Measurements from ENCODE around the gene PSMD13.

Gene PSMD13

DNA sequence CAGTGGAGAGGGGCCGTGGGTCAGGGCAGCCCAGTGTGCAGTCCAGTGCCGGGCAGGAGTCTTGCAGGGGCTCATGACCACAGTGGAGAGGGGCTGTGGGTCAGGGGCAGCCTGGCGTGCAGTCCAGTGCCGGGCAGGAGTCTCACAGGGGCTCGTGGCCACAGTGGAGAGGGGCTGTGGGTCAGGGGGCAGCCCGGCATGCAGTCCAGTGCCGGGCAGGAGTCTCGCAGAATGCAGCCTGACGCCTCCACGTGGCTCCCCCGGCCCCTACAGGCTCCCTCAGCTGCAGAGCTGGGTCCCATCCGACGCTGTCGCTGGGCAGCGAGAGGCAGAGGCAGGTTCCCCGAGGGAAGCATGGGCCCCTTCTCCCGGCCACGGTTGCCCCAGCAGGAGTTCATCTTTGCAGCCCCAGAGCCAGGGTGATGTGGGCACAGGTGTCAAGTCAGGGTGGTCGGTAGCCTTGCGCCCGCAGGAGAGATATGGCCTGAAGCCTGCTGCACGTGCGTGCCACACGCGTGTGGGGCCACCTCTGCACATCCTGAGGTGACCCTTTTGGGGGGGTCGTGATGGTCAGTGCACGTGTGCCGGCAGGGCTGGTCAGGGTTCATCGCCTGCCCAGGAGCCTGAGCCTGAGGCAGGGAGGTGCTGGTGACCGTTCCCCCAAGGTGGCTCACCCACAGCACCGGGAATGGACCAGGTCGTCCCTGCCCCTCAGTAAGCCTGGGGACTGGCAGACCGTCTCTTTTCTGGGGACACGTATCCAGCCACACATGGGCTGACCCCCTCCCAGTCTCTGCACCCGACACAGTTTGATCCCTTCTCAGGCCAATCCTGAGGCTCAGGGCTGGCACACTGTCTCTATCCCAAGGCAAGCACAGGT, 59.6 kb downstream of the PSMD13 start:
- no peaks in the 10 kb centered on the region for H3K9me3 ChIP-seq (ENCODE audit: control extremely low read depth in 1 of 5, control insufficient read depth in 4 of 5, insufficient read depth in 2 of 5, low read depth in 1 of 5, low read length in 4 of 5)
- POLR2A ChIA-PET, result no interaction called here

DNA sequence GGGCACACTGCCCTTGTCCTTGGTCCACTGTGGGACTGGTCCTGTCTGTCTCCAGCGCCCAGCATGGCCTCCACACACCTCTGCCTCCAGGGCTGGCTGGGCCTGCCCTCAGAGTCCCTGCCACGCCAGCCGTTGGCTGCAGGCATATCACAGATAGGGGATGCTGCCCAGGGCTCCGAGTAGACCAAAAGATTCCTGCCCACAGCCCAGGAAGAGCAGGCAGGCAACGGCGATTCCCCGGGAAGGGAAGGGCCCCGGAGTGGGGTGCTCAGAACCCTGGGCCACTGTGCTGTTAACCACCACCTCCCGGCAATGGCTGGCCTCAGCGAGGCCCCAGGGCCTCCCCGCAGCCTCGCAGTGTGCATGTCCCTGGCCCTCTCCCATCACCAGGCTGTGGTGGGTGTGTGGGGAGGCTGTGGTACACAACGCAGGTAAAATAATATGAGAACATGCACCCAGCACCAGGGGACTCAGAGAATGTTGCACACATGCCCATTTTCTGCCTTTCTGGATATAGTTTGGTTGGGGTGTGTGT, 60.3 kb downstream of the PSMD13 start:
- Histone ChIP-seq H3K4me1 (ENCODE audit: control extremely low read depth in 1 of 4, control insufficient read depth in 4 of 4, insufficient read depth in 4 of 4, low read length in 3 of 4) (peaks cover 0 to 7% (median 1%) of the 10 kb centered on the region in 4 experiments), H3K4me3 (ENCODE audit: control insufficient read depth in 1 of 7, extremely low read depth in 1 of 7, insufficient read depth in 4 of 7, low read depth in 2 of 7, low read length in 6 of 7) (no peak overlapping the region), H3K9me3 (ENCODE audit: control extremely low read depth in 1 of 5, control insufficient read depth in 4 of 5, insufficient read depth in 2 of 5, low read depth in 1 of 5, low read length in 4 of 5) (no peaks in the 10 kb centered on the region), H3K27ac (ENCODE audit: insufficient read depth in 1 of 2, low read depth in 1 of 2, low read length in 2 of 2, poor library complexity in 1 of 2, severe bottlenecking in 2 of 2) (no peak overlapping the region), H3K36me3 (ENCODE audit: control insufficient read depth in 4 of 4, insufficient read depth in 4 of 4, low read length in 3 of 4) (peaks cover 0 to 19% (median 0%) of the 10 kb centered on the region in 4 experiments), H3K27me3 (replicated peaks in 2 of 5; ENCODE audit: control insufficient read depth in 4 of 5, insufficient read depth in 5 of 5, low read length in 4 of 5) (peaks cover 0 to 33% (median 0%) of the 10 kb centered on the region in 5 experiments)
- no peak for DNase-seq
- CTCF ChIA-PET, result no interaction called here
- POLR2A ChIA-PET, result no interaction called here
- WGBS (ENCODE audit: insufficient coverage), result 74% methylated on average over 7 of the region's 13 CpGs

More for the DNA sequence above, 59.6 kb downstream of the PSMD13 start:
- no peak for DNase-seq
- 90% methylated on average over 32 of the region's 35 CpGs for WGBS (ENCODE audit: insufficient coverage)
- no peak overlapping the region for H3K27ac ChIP-seq (ENCODE audit: insufficient read depth in 1 of 2, low read depth in 1 of 2, low read length in 2 of 2, poor library complexity in 1 of 2, severe bottlenecking in 2 of 2)
- H3K4me1 ChIP-seq (ENCODE audit: control extremely low read depth in 1 of 4, control insufficient read depth in 4 of 4, insufficient read depth in 4 of 4, low read length in 3 of 4), result peaks cover 0 to 7% (median 1%) of the 10 kb centered on the region in 4 experiments
- CTCF ChIA-PET, result no interaction called here
- H3K4me3 ChIP-seq (ENCODE audit: control insufficient read depth in 1 of 7, extremely low read depth in 1 of 7, insufficient read depth in 4 of 7, low read depth in 2 of 7, low read length in 6 of 7), result no peak overlapping the region
- peaks cover 0 to 20% (median 0%) of the 10 kb centered on the region in 4 experiments for H3K36me3 ChIP-seq (ENCODE audit: control insufficient read depth in 4 of 4, insufficient read depth in 4 of 4, low read length in 3 of 4)
- peaks cover 0 to 33% (median 0%) of the 10 kb centered on the region in 5 experiments for H3K27me3 ChIP-seq (replicated peaks in 2 of 5; ENCODE audit: control insufficient read depth in 4 of 5, insufficient read depth in 5 of 5, low read length in 4 of 5)

DNA sequence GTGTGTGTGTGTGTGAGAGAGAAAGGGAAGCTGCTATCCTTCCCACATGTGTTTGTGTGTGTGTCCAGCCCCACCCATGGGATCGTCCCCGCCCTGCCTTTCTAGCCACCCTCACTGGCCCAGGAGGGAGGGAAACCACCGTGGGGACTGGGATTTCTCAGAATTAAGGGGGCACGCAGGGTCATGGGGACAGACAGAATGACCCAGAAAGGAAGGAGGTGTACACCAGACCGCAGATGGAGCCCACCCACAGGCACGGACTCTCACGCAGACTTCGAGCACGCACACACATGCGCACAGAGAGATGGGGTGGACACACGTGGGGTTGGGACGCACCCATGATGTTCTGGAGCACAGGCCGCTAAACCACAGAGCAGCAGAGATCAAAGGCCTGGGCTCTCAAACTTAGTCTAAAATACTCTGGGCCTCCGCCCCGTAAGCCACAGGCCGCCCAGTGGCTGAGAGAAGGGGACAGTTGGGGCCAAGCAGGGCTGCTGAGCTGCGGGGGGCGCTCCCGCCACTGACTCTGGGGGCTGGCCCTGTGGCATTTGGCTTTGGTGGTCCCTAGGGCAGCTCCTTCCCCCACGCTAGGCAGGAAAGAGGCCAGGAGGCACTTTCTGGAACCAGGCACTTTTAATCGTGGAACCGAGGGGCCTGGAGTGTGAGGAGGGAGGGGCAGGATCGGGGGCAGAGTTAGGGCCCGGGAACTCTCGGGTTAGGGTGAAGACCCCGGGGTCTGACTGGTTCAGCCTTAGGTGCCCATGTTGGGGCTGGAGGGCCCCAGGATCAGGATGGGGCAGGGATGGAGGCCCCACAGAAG, 61.0 kb downstream of the PSMD13 start:
- Histone ChIP-seq H3K36me3 (ENCODE audit: control insufficient read depth in 4 of 4, insufficient read depth in 4 of 4, low read length in 3 of 4) (peaks cover 0 to 16% (median 0%) of the 10 kb centered on the region in 4 experiments), H3K9me3 (ENCODE audit: control extremely low read depth in 1 of 5, control insufficient read depth in 4 of 5, insufficient read depth in 2 of 5, low read depth in 1 of 5, low read length in 4 of 5) (no peaks in the 10 kb centered on the region), H3K4me1 (ENCODE audit: control extremely low read depth in 1 of 4, control insufficient read depth in 4 of 4, insufficient read depth in 4 of 4, low read length in 3 of 4) (peaks cover 0 to 7% (median 1%) of the 10 kb centered on the region in 4 experiments), H3K27ac (ENCODE audit: insufficient read depth in 1 of 2, low read depth in 1 of 2, low read length in 2 of 2, poor library complexity in 1 of 2, severe bottlenecking in 2 of 2) (no peak overlapping the region), H3K4me3 (ENCODE audit: control insufficient read depth in 1 of 7, extremely low read depth in 1 of 7, insufficient read depth in 4 of 7, low read depth in 2 of 7, low read length in 6 of 7) (no peak overlapping the region), H3K27me3 (replicated peaks in 2 of 5; ENCODE audit: control insufficient read depth in 4 of 5, insufficient read depth in 5 of 5, low read length in 4 of 5) (peaks cover 0 to 33% (median 0%) of the 10 kb centered on the region in 5 experiments)
- POLR2A ChIA-PET, result no interaction called here
- WGBS (ENCODE audit: insufficient coverage), result 57% methylated on average over 25 of the region's 26 CpGs
- CTCF ChIA-PET, result interaction anchor here (0.9 to 2.1 kb wide), 3 partner anchors 57 to 151 kb away, joined by 3 to 7 read pairs (median 4); no protein-coding TSS in a partner anchor
- peak in 1 of 3 donors; percentile 33 for DNase-seq

DNA sequence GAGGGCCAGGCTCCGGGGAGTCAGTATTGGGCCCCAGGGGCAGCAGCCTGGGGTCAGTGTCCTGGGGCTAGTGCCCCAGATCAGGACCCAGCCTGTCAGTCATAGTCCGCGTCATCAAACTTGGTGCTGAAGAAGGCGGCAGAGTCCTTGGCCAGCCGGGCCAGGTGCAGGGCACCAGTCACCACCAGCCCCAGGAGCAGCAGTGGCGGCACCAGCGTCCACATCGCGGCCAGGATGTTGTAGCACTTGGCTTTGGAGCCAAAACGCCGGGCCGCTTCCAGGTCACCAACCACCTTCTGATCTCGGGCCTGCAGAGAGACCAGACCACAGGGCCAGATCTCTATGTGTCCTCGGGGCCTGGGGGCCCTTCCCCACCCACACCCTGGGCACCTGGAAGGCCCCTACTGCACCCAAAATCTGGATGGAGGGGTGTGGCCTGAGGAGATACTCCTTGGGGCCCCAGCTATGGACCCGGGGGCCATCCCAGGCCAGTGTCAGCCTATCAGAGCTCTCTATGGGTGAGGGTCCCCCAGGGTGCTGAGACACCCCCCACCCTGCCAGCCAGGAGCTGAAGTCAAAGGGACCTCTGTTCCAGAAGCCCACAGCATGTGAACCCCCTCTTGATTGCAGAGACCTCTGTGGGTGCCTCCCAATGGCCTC, 61.8 kb downstream of the PSMD13 start:
- Histone ChIP-seq H3K4me3 (ENCODE audit: control insufficient read depth in 1 of 7, extremely low read depth in 1 of 7, insufficient read depth in 4 of 7, low read depth in 2 of 7, low read length in 6 of 7) (no peak overlapping the region), H3K27ac (ENCODE audit: insufficient read depth in 1 of 2, low read depth in 1 of 2, low read length in 2 of 2, poor library complexity in 1 of 2, severe bottlenecking in 2 of 2) (no peak overlapping the region), H3K36me3 (ENCODE audit: control insufficient read depth in 4 of 4, insufficient read depth in 4 of 4, low read length in 3 of 4) (peaks cover 0 to 12% (median 0%) of the 10 kb centered on the region in 4 experiments), H3K9me3 (ENCODE audit: control extremely low read depth in 1 of 5, control insufficient read depth in 4 of 5, insufficient read depth in 2 of 5, low read depth in 1 of 5, low read length in 4 of 5) (no peaks in the 10 kb centered on the region), H3K27me3 (replicated peaks in 2 of 5; ENCODE audit: control insufficient read depth in 4 of 5, insufficient read depth in 5 of 5, low read length in 4 of 5) (peaks cover 0 to 33% (median 0%) of the 10 kb centered on the region in 5 experiments), H3K4me1 (ENCODE audit: control extremely low read depth in 1 of 4, control insufficient read depth in 4 of 4, insufficient read depth in 4 of 4, low read length in 3 of 4) (peaks cover 0 to 7% (median 2%) of the 10 kb centered on the region in 4 experiments)
- POLR2A ChIA-PET, result no interaction called here
- CTCF ChIA-PET, result interaction anchor here (0.7 to 2.8 kb wide), 9 partner anchors 9 to 150 kb away, joined by 3 to 11 read pairs (median 3); no protein-coding TSS in a partner anchor
- DNase-seq, result no peak
- 81% methylated on average over 14 of the region's 15 CpGs for WGBS (ENCODE audit: insufficient coverage)

DNA sequence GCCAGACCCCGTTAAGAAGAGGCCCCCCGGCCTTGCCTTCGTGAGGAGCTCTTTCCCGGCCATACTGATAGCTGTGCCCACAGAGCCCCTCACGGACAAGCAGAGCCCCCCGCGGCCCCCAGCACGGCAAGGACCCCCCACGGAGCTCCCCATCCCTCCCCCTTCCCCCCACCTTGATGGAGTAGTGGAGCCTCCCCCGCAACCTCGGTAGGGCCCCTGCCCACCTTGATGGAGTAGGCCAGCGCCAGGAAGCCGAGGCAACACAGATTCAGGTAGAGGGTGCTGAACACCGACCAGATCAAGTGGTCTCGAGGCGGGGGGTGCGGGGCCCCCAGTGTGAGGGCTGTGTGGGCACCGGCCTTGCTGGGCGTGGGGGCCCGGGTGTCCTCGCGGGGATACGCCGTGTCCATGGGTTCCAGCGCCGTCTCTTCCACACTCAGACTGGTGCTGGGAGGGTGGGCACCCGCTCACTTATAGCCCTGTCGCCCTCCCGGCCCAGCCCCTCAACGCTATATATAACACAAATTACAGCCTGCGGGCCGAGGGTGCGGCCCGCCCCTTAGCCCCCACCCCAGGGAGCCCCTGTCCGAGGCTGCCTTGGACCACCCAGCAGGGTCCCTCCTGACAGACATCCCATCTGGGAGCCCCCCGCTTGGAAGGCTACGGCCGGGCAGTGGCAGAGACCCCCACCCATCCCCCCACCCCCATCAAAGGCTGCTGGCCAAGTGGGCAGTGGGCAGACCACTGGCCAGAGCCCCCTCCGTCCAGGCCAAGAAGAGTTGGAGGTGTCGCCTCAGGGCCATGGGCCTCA, 62.5 kb downstream of the PSMD13 start, which contains the start of gene IFITM5:
IFITM5 (minus strand) TSS at position 446 of the 811 bp plus-strand sequence; CDS start at position 410, 36 bp downstream.
- H3K4me1 ChIP-seq (ENCODE audit: control extremely low read depth in 1 of 4, control insufficient read depth in 4 of 4, insufficient read depth in 4 of 4, low read length in 3 of 4), result peaks cover 0 to 8% (median 3%) of the 10 kb centered on the region in 4 experiments
- H3K27me3 ChIP-seq (replicated peaks in 2 of 5; ENCODE audit: control insufficient read depth in 4 of 5, insufficient read depth in 5 of 5, low read length in 4 of 5), result peaks cover 0 to 33% (median 0%) of the 10 kb centered on the region in 5 experiments
- CTCF ChIA-PET, result interaction anchor here (0.6 to 2.8 kb wide), 11 partner anchors 10 to 150 kb away, joined by 3 to 11 read pairs (median 3); no protein-coding TSS in a partner anchor
- H3K36me3 ChIP-seq (ENCODE audit: control insufficient read depth in 4 of 4, insufficient read depth in 4 of 4, low read length in 3 of 4), result peaks cover 0 to 5% (median 0%) of the 10 kb centered on the region in 4 experiments
- H3K4me3 ChIP-seq (ENCODE audit: control insufficient read depth in 1 of 7, extremely low read depth in 1 of 7, insufficient read depth in 4 of 7, low read depth in 2 of 7, low read length in 6 of 7), result no peak within 1 kb of the TSS
- WGBS (ENCODE audit: insufficient coverage), result 77% methylated on average over 19 of the region's 40 CpGs
- H3K9me3 ChIP-seq (ENCODE audit: control extremely low read depth in 1 of 5, control insufficient read depth in 4 of 5, insufficient read depth in 2 of 5, low read depth in 1 of 5, low read length in 4 of 5), result no peaks in the 10 kb centered on the region
- DNase-seq, result no peak
- POLR2A ChIA-PET, result no interaction called here
- H3K27ac ChIP-seq (ENCODE audit: insufficient read depth in 1 of 2, low read depth in 1 of 2, low read length in 2 of 2, poor library complexity in 1 of 2, severe bottlenecking in 2 of 2), result no peak within 1 kb of the TSS

All from common myeloid progenitor, CD34-positive (primary cell).